ENCODE data around the gene ZNF507.

- TF ChIP-seq POLR2AphosphoS5 (IDR thresholded peaks at IDR 0.05) (no peak), CTCF (IDR thresholded peaks at IDR 0.05) (no peak), POLR2A (IDR thresholded peaks at IDR 0.05; ENCODE audit: low read depth) (no peak)
These were observed 47.5 kb downstream of the ZNF507 start for GRCh38 chr19:32392901-32393300.

All from esophagus muscularis mucosa (tissue), 3 donors.